ENCODE data around the gene CALHM3.

Gene CALHM3

GRCh38 chr10:103514244-103514643 is 35.2 kb upstream of the CALHM3 start:
- TF ChIP-seq CTCF (IDR thresholded peaks at IDR 0.05; ENCODE audit: extremely low read depth, missing control alignments) = no peak
- DNase-seq (ENCODE audit: low spot score) = no peak

GRCh38 chr10:103513380-103514060 is 34.5 kb upstream of the CALHM3 start:
- no peak for TF ChIP-seq CTCF (IDR thresholded peaks at IDR 0.05; ENCODE audit: extremely low read depth, missing control alignments)
- DNase-seq (ENCODE audit: low spot score) = no peak

- no peak for DNase-seq (ENCODE audit: low spot score)
- TF ChIP-seq CTCF (IDR thresholded peaks at IDR 0.05; ENCODE audit: extremely low read depth, missing control alignments) = no peak
Measured at GRCh38 chr10:103512591-103513379, 33.7 kb upstream of the CALHM3 start.

- DNase-seq (ENCODE audit: low spot score) = no peak
- no peak for TF ChIP-seq CTCF (IDR thresholded peaks at IDR 0.05; ENCODE audit: extremely low read depth, missing control alignments)
Measured at GRCh38 chr10:103512166-103512565, 33.1 kb upstream of the CALHM3 start.

- TF ChIP-seq CTCF (IDR thresholded peaks at IDR 0.05; ENCODE audit: extremely low read depth, missing control alignments) = no peak
- no peak for DNase-seq (ENCODE audit: low spot score)
Measured at GRCh38 chr10:103510791-103511752, 32.0 kb upstream of the CALHM3 start.

GRCh38 chr10:103510046-103510685 is 31.1 kb upstream of the CALHM3 start:
- no peak for TF ChIP-seq CTCF (IDR thresholded peaks at IDR 0.05; ENCODE audit: extremely low read depth, missing control alignments)
- DNase-seq (ENCODE audit: low spot score) = no peak
